ENCODE measurements around the gene TMTC1. TPM values are rescaled to one million over a fixed set of nuclear protein-coding genes. Genes with fewer than 3 reads are reported as not detected.

TMTC1 gene
- polyA plus RNA-seq, 1 of the 3 experiments (the other 2 are of a cell fraction), result 0.13 TPM

- TF ChIP-seq PBX3 (IDR thresholded peaks at IDR 0.05) (no peak), NRF1 (IDR thresholded peaks at IDR 0.05; ENCODE audit: low read depth, low read length) (no peak), EZH2phosphoT487 (IDR thresholded peaks at IDR 0.05; ENCODE audit: borderline replicate concordance, low read depth) (no peak), MXI1 (IDR thresholded peaks at IDR 0.05; ENCODE audit: low read depth, low read length) (no peak), FOSL2 (IDR thresholded peaks at IDR 0.05; ENCODE audit: borderline replicate concordance, low read depth) (no peak), RCOR1 (IDR thresholded peaks at IDR 0.05; ENCODE audit: low read length) (no peak), GABPA (IDR thresholded peaks at IDR 0.05; ENCODE audit: low read depth) (no peak), TEAD4 (IDR thresholded peaks at IDR 0.05; ENCODE audit: borderline replicate concordance, insufficient read depth) (no peak), TCF12 (IDR thresholded peaks at IDR 0.05) (no peak), MEF2A (IDR thresholded peaks at IDR 0.05; ENCODE audit: borderline replicate concordance, low read depth) (no peak), REST (IDR thresholded peaks at IDR 0.05; ENCODE audit: low read depth, low read length) (no peak), FOXJ3 (CRISPR knock-in tag; IDR thresholded peaks at IDR 0.05) (no peak), POLR2AphosphoS5 (IDR thresholded peaks at IDR 0.05; ENCODE audit: low read depth, low read length) (no peak), IRF3 (IDR thresholded peaks at IDR 0.05; ENCODE audit: low read depth, low read length) (no peak), ELF1 (IDR thresholded peaks at IDR 0.05) (no peak), CTCF (IDR thresholded peaks at IDR 0.05) (no peak)
- 62% methylated on average over 11 of the region's 12 CpGs for WGBS (ENCODE audit: low lambda C conversion rate)
- Histone ChIP-seq H3K9ac (no peak overlapping the region), H3F3A (replicated peaks; ENCODE audit: insufficient read depth) (no peaks in the 10 kb centered on the region), H4K20me1 (ENCODE audit: insufficient read depth) (no peaks in the 10 kb centered on the region), H3K9me3 (no peaks in the 10 kb centered on the region), H3K9me2 (no peaks in the 10 kb centered on the region), H3K27ac (ENCODE audit: low read depth in 2 of 2, low read length in 1 of 2) (no peak overlapping the region), H3K4me2 (no peak overlapping the region), H3K4me3 (ENCODE audit: low read depth in 2 of 2, low read length in 1 of 2) (no peak overlapping the region), H3K36me3 (replicated peaks in 1 of 2; ENCODE audit: control insufficient read depth in 1 of 2, insufficient read depth in 2 of 2, low read length in 1 of 2) (no peaks in the 10 kb centered on the region), H3K27me3 (ENCODE audit: insufficient read depth) (no peaks in the 10 kb centered on the region), H3K79me2 (ENCODE audit: insufficient read depth) (no peaks in the 10 kb centered on the region), H3K4me1 (ENCODE audit: control insufficient read depth in 1 of 2, insufficient read depth in 2 of 2, low read depth in 1 of 2, low read length in 1 of 2) (peaks cover 0 to 12% of the 10 kb centered on the region in 2 experiments; a peak in 2 of 4 replicates), H2AFZ (ENCODE audit: low read depth) (no peak overlapping the region)
- ChIA-PET CTCF (interaction anchor here (0.7 to 1.6 kb wide), 2 partner anchors 12 to 59 kb away, joined by 3 read pairs; no protein-coding TSS in a partner anchor), POLR2A (interaction anchor here (0.5 kb wide), 1 partner anchor 665 kb away, joined by 3 read pairs; no protein-coding TSS in a partner anchor)
- no peak for DNase-seq
Observed at GRCh38 chr12:29609431-29610215, 174.1 kb downstream of the TMTC1 start.
